Measurements from ENCODE around the gene DOK3.
A peak's percentile ranks its signal among the peaks of the same experiment; 100 is the strongest.

The DOK3 gene, protein sequence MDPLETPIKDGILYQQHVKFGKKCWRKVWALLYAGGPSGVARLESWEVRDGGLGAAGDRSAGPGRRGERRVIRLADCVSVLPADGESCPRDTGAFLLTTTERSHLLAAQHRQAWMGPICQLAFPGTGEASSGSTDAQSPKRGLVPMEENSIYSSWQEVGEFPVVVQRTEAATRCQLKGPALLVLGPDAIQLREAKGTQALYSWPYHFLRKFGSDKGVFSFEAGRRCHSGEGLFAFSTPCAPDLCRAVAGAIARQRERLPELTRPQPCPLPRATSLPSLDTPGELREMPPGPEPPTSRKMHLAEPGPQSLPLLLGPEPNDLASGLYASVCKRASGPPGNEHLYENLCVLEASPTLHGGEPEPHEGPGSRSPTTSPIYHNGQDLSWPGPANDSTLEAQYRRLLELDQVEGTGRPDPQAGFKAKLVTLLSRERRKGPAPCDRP

DNA sequence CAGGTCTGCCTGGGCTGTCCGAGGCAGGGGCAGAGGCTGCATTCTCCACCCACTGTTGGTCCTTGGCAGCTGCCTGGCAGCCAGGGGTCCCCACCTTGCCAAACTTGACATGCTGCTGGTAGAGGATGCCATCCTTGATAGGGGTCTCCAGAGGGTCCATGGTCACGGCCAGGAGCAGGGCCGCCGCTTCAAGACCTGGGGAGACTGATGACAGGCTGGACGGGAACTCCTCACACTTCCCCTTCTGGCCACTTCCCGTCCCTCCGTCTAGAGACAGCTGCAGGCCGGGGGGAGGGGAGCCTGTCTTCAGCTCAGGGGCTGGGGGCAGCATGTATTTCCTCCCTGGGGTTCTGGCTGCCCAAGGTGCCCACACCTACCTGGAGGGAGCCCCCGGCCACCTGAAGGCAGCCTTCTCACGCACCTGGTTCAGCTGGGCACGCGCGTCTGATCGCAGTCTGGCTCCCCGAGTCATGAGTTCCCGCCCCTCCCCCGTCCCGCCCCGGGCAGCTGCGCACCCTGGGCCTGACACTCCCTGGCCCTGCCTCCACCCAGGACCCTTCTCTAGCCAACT lies at the start of gene DOK3:
Gene DOK3, minus strand, starts transcription at position 446 of the 571 bp plus-strand sequence. Its CDS starts 286 bp downstream, at position 160.
- no peak for DNase-seq

GRCh38 chr5:177557796-177558195 lies 48.2 kb upstream of the DOK3 start:
- no peak for DNase-seq

DNA sequence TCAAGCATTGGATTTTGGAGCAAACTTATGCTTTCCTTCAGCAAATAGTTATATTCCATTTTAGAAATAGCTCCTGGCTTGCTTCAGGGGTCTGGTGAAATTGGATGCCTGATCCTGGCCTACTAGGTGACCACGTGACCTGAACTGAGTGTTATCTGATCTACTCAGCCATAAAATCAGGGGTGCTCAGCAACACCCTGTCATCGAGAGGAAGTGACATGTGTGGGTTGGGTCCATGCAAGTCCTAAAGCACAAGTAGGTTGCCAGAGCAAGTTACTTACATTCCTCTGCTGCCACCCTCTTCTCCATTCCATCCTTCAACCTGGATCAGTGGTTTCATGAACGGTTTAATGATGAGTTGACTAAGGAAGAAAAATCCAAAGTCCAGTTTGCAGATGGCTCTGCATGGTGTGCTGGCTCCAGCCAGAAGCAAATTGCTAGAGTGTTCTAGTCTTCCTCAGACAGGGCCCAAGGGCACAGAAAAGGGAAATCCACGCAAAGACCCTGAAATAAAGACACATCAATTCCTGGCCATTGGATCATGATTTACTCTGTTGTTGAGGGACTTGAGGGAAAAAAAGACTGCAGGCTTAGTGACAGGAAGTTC lies 47.5 kb upstream of the DOK3 start:
- no peak for DNase-seq

DNA sequence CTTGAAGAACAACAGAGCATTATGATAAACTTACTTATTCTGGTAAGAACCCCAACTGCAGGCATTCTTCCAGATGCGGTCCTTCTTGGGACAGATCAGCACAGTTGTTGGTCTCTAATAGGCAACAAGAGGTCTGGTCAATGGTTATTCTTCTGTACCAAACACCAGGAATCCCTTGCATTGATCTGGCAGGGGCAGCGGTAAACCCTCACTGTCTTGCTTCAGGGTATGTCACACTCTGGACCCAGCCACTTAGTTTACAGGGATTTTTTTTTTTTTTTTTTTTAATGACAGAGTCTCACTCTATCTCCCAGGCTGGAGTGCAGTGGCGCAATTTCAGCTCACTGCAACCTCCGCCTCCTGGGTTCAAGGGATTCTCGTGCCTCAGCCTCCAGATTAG lies 46.0 kb upstream of the DOK3 start:
- DNase-seq = no peak

- DNase-seq = no peak
These were observed 45.6 kb upstream of the DOK3 start for GRCh38 chr5:177555228-177555627.

GRCh38 chr5:177554474-177555111 lies 45.0 kb upstream of the DOK3 start, which contains the start of gene FAM193B:
Gene FAM193B, minus strand, starts transcription at chr5:177554563. Its CDS starts 105 bp downstream, at chr5:177554458.
- DNase-seq = peak; percentile 98

DNA sequence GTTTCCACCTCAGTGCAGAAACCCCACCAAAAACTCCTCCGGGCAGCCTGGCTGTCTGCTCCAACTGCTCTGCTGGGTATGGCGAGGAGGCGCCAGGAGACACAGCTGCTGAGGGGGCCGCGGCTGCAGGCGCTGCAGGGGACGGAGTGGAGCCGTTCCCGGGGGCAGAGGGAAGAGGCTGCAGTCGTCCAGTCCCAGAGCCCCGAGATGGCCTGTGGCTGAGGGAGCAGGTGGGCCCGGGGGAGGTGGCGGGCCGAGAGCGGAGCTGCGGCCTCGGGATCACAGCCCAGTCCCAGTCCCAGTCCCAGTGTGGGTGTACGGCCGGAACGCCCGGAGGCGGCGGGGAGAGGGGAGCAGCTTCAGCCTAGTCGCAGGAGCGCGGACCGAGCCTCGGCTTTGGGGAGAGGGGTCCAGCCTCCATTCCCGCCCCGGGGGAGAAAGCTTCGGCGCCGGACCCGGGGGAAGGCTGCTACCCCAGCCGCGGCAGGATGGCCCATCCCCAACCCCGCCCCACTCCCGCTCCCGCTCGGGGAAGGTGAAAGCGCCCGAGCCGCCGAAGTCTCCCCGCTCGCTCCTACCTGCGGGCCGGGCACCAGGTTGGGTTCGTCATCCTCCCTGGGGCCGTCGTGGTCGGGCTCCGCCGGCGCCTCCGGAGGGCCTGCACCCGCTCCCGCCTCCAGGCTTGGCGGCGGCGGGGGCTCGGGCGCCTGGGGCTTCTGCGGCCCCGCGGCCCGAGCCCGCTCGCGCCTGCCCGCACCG lies 44.2 kb upstream of the DOK3 start:
- DNase-seq = peak; percentile 82

- DNase-seq = no peak
These were observed 43.3 kb upstream of the DOK3 start for GRCh38 chr5:177552839-177553455.

- no peak for DNase-seq
These were observed 40.5 kb upstream of the DOK3 start for GRCh38 chr5:177550122-177550521.

- DNase-seq = no peak
These were observed 38.9 kb upstream of the DOK3 start for GRCh38 chr5:177548495-177548894.

DNA sequence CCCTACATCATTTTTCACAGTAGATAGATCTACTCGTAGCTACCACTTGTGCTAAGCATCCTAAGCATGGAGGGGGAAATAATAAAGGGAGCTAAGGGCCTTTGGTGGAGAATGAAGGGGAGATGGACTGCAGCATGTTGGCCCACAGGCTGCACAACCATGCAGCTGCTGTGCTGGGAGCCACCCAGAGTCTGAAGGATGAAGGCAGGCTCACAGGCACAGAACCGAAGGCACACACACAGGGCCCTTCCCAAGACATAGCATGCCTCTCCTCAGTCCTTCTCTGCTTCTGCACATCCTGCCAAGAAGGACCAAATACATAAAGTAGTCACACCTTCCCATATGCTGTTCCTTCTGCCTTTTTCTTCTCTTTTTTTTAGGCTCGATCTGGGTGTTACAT lies 38.1 kb upstream of the DOK3 start:
- no peak for DNase-seq

DNA sequence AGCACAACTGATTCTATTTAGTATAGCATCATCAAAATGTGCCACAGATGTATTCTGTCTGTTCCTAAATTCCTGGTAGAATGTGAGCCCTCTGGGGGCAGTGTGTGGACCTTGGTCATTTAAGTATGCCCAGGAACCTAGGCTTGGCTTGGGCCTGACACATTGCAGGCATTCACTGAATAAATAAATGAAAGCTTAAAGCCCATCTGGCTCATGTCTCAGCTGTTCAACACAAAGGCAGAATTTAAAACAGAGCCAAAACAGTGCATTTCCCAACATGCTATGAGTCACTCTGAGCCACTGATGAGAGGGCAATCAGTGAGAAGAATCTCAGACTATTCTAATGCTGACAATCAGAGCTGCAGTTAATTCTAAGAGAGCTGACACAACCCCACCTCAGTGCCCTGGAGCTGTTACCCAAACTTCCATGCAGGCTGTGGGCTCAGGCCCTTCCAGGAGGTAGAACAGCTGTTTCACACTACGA lies 36.7 kb upstream of the DOK3 start:
- no peak for DNase-seq

GRCh38 chr5:177545487-177546257 lies 36.0 kb upstream of the DOK3 start:
- no peak for DNase-seq

DNA sequence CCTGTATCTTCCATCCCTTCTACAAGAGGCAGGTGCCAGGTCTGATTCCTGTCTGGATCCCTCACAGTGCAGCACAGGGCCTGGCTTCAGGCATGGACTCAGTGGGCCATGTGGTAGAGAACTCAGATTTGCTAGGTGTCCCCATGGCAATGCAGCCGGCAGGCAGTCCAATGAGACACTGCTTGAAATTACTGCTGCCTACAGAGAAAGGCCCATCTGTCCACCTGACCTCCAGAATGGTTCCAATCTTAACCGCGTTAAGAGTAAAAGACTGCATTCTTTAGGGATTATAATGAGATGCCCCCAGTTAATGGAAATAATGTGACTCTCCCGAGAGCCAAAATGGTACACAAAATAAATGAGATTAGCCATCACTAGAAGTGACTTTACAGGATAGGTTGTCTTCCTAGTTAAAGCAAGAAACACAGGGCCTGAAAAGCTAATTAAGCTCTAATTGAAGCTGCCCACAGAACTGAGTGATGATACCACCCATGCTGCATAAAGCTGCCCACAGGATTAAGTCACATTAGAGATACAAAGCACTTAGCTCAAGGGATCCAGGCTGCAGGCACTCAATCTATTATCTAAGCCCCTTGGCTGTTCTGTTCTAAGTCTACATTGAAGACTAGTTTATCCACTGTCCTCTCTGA lies 33.3 kb upstream of the DOK3 start:
- no peak for DNase-seq

DNA sequence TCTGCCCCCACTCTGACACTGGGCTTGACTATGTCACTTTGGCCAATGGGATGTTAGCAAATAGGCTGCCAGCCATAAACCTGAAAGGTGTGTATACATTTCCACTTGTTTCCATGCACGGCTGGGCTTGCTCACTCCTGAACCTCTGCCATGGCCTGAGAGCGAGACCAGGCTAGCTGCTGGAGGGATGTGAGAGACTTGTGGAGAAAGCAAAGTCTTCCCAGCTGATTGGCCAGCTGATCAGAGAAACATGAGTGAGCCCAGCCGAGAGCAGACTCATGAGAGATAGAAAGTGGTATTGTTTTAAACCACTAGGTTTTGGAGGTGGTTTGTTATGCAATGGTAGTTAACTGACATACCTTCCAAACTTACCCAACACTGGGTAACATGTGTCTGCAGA lies 30.8 kb upstream of the DOK3 start:
- no peak for DNase-seq

DNA sequence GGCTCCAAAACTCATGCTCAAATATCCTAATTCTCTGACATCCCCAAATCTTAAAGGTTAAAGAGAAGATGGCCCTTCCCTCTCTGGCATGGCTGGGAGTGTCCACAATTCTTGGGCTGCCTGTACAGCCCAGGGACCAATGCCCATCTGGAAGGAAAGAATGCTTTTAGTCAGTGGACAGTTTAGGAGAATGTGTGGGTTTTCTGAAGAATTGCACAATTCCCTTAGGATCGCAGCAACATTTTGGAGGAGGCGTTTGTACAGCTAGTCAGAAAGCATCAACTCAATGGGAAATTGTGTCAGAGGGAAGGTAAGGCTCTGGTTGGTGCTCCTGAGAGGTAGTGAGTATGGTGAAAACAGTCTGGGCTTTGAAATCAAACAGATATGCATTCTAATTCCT lies 29.8 kb upstream of the DOK3 start:
- no peak for DNase-seq

- peak; percentile 24 for DNase-seq
These were observed 29.2 kb upstream of the DOK3 start for GRCh38 chr5:177538876-177539275.

- DNase-seq = peak; percentile 24
These were observed 28.0 kb upstream of the DOK3 start for GRCh38 chr5:177537389-177538361.

- DNase-seq = no peak
These were observed 26.8 kb upstream of the DOK3 start for GRCh38 chr5:177536386-177536785.

Measured in activated effector memory CD4-positive, alpha-beta T cell treated with anti-CD3 and anti-CD28 coated beads, Interleukin-2, amount 50 U/mL, for 16 hours (primary cell).